Kidney (tissue), 14 donors: ENCODE measurements around the gene RPL35A. TPM values are rescaled to one million over a fixed set of nuclear protein-coding genes. Genes with fewer than 3 reads are reported as not detected.
A peak's percentile ranks its signal among the peaks of the same experiment; 100 is the strongest.
"Not testable (repeated sequence)": the region's sequence is repeated elsewhere in the genome, so short reads cannot be mapped to it uniquely, and the experiment has no call there.

ENCODE experiments used
- DNase-seq, 5 donors: peaks; one replicate each; pipeline ENCODE4 v3.0.0-alpha.2; 2013 to 2020
- FAIRE-seq: peaks from 2 replicates; lab custom pipeline; 2012; peaks lifted over from hg19 to GRCh38; lab: Jason Lieb, UNC
- H3K27ac ChIP-seq, 2 donors: one replicate each; pipeline ENCODE4 v1.7.0; 2013; ENCODE audit warnings: low read depth in 2 of 2, low read length in 2 of 2, inconsistent platforms in 1 of 2
- H3K27me3 ChIP-seq: one replicate; pipeline ENCODE4 v1.7.1; 2013; ENCODE audit warnings: low read length, inconsistent platforms; ENCODE audit not compliant: control insufficient read depth, insufficient read depth
- H3K36me3 ChIP-seq, 3 donors: one replicate each; pipeline versions ENCODE4 v1.7.0 to v1.7.1; 2013; ENCODE audit warnings: low read length in 3 of 3, control low read depth in 1 of 3, inconsistent platforms in 1 of 3; ENCODE audit not compliant: insufficient read depth in 3 of 3, control insufficient read depth in 2 of 3
- H3K4me1 ChIP-seq, 3 donors: one replicate each; pipeline versions ENCODE4 v1.7.0 to v1.7.1; 2013; ENCODE audit warnings: low read length in 3 of 3, inconsistent platforms in 1 of 3, low read depth in 1 of 3; ENCODE audit not compliant: control insufficient read depth in 2 of 3, insufficient read depth in 2 of 3
- H3K4me3 ChIP-seq, 3 donors: one replicate each; pipeline versions ENCODE4 v1.7.0 to v1.8.1; 2013; ENCODE audit warnings: low read length in 3 of 3, control low read depth in 1 of 3, inconsistent platforms in 1 of 3
- H3K9ac ChIP-seq, 3 donors: one replicate each; pipeline versions ENCODE4 v1.7.0 to v1.7.1; 2013; ENCODE audit warnings: low read length in 3 of 3, control low read depth in 1 of 3, inconsistent platforms in 1 of 3
- H3K9me3 ChIP-seq, 3 donors: one replicate each; pipeline versions ENCODE4 v1.7.0 to v1.7.1; 2013; ENCODE audit warnings: low read length in 3 of 3, control low read depth in 1 of 3, inconsistent platforms in 1 of 3; ENCODE audit not compliant: control insufficient read depth in 2 of 3, insufficient read depth in 1 of 3
- CTCF ChIP-seq: IDR thresholded peaks from 3 replicates; pipeline ENCODE4 v1.5.1; 2012; ENCODE audit warnings: mild to moderate bottlenecking, moderate library complexity, borderline replicate concordance; ENCODE audit not compliant: insufficient read depth; ENCODE audit errors: extremely low read depth
- intact Hi-C: fragments of 100-400 bp; cut with DNase I; formaldehyde crosslinking; loops from one replicate; pipeline ENCODE4 v1.11.1; 2022
- polyA plus RNA-seq: library from polyadenylated mRNA; stranded (reverse); fragments of 350-450 nt; fragmentation: Illumina TruSeq; extraction: RNeasy Lipid Tissue Mini Kit (QIAGEN cat#74804); gene quantifications from one replicate; pipeline ENCODE4 v1.2.3, GENCODE V29; 2014; ENCODE audit warnings: low read depth, low replicate concordance; ENCODE audit not compliant: insufficient read depth
- total RNA-seq: library from RNA; stranded (reverse); fragmentation: NEBNext Ultra II Directional; extraction: Animal tissue kit (Norgen Biotek cat#: 25700); gene quantifications from one replicate; pipeline ENCODE4 v1.2.1, GENCODE V29; 2021
- donor health status: control.
- donor health status: control.
- donor health status: control.
- donor health status: control.
- donor health status: control.
- donor health status: DM: yes; HTN: yes; CAD: no.
- donor health status: Normal renal cell carcinoma (clear cell type).

RPL35A gene
- total and polyA plus RNA-seq, 2 donors from 2014 or later, result 721 to 1,510 TPM

- H3K36me3 ChIP-seq, result peaks cover 0 to 8% (median 0%) of the 10 kb centered on the region in 3 donors
- H3K4me1 ChIP-seq, result peaks cover 0 to 9% (median 4%) of the 10 kb centered on the region in 3 donors
- FAIRE-seq (no peak), DNase-seq (peak in 2 of 5 donors; percentile 22 to 45)
- intact Hi-C loops, result no loop called here
- peak overlapping the region; percentile 51 to 58 for H3K27ac ChIP-seq
- peak overlapping the region; percentile 54 to 90 (median 80) for H3K9ac ChIP-seq
- H3K9me3 ChIP-seq, result no peaks in the 10 kb centered on the region
- no peak for TF ChIP-seq CTCF
- H3K27me3 ChIP-seq, result no peaks in the 10 kb centered on the region
- peak overlapping the region; percentile 79 to 98 (median 86) for H3K4me3 ChIP-seq
These were observed 10.9 kb downstream of the RPL35A start for GRCh38 chr3:197960694-197961581.

- no peak for TF ChIP-seq CTCF
- Histone ChIP-seq H3K9ac (peak overlapping the region in 1 of 3 donors; percentile 80), H3K27ac (no peak overlapping the region), H3K4me3 (no peak overlapping the region), H3K27me3 (no peaks in the 10 kb centered on the region), H3K36me3 (peaks cover 0 to 2% (median 0%) of the 10 kb centered on the region in 3 donors), H3K4me1 (peaks cover 0 to 9% (median 4%) of the 10 kb centered on the region in 3 donors), H3K9me3 (no peaks in the 10 kb centered on the region)
- DNase-seq (no peak), FAIRE-seq (no peak)
- intact Hi-C loops, result no loop called here
These were observed 11.6 kb downstream of the RPL35A start for GRCh38 chr3:197961582-197961945.

- no peak for TF ChIP-seq CTCF
- FAIRE-seq, result no peak
These were observed 13.1 kb downstream of the RPL35A start for GRCh38 chr3:197963019-197963637.

GRCh38 chr3:197967337-197967989, 17.5 kb downstream of the RPL35A start:
- DNase-seq, H3K9ac ChIP-seq, FAIRE-seq, H3K4me3 ChIP-seq, H3K27me3 ChIP-seq, H3K9me3 ChIP-seq, H3K36me3 ChIP-seq, intact Hi-C loops, H3K4me1 ChIP-seq, H3K27ac ChIP-seq: not testable (repeated sequence)

More at GRCh38 chr3:197963019-197963637, 13.1 kb downstream of the RPL35A start:
- H3K27me3 ChIP-seq, result no peaks in the 10 kb centered on the region
- no peak overlapping the region for H3K9ac ChIP-seq
- DNase-seq, result no peak
- H3K9me3 ChIP-seq, result peaks cover 0 to 5% (median 0%) of the 10 kb centered on the region in 3 donors
- H3K27ac ChIP-seq, result no peak overlapping the region
- H3K36me3 ChIP-seq, result no peaks in the 10 kb centered on the region
- intact Hi-C loops, result no loop called here
- H3K4me3 ChIP-seq, result no peak overlapping the region
- H3K4me1 ChIP-seq, result peaks cover 0 to 9% (median 0%) of the 10 kb centered on the region in 3 donors
